ENCODE measurements around the gene AIMP1. TPM values are rescaled to one million over a fixed set of nuclear protein-coding genes. Genes with fewer than 3 reads are reported as not detected.
"Not testable (repeated sequence)": the region's sequence is repeated elsewhere in the genome, so short reads cannot be mapped to it uniquely, and the experiment has no call there.

AIMP1 gene
- total RNA-seq, 1 experiment from 2014 or later = 52.5 TPM

- Mint-ChIP-seq H3K4me1 (no peaks in the 10 kb centered on the region), H3K27ac (no peak overlapping the region), H3K36me3 (no peaks in the 10 kb centered on the region), H3K27me3 (ENCODE audit: low read depth) (no peaks in the 10 kb centered on the region), H3K4me3 (no peak overlapping the region), H3K9me3 (peaks cover 9% of the 10 kb centered on the region; the same call in 1 of the 2 replicates)
- ATAC-seq = no peak
- no peak for DNase-seq (ENCODE audit: low spot score)
- no peak for TF ChIP-seq NFYB (CRISPR knock-in tag; conservative IDR thresholded peaks at IDR 0.05; ENCODE audit: low read depth)
- TF ChIP-seq ARID4B (CRISPR knock-in tag; IDR thresholded peaks at IDR 0.05; ENCODE audit: borderline replicate concordance) = no peak
- no peak for TF ChIP-seq HMGA2 (CRISPR knock-in tag; IDR thresholded peaks at IDR 0.05)
- TF ChIP-seq CREB1 (CRISPR knock-in tag; IDR thresholded peaks at IDR 0.05) = no peak
- TF ChIP-seq ZNF121 (CRISPR knock-in tag; IDR thresholded peaks at IDR 0.05) = no peak
- no peak for TF ChIP-seq GRHL2 (CRISPR knock-in tag; IDR thresholded peaks at IDR 0.05; ENCODE audit: insufficient replicate concordance, severe bottlenecking)
- TF ChIP-seq OVOL2 (CRISPR knock-in tag; IDR thresholded peaks at IDR 0.05; ENCODE audit: borderline replicate concordance) = no peak
- POLR2A ChIA-PET = no interaction called here
- CTCF ChIA-PET = interaction anchor here (0.6 kb wide), 1 partner anchor 691 kb away, joined by 7 read pairs; no protein-coding TSS in a partner anchor
Measured at GRCh38 chr4:106385853-106386393, 69.6 kb downstream of the AIMP1 start.

GRCh38 chr4:106395582-106395981 is 79.2 kb downstream of the AIMP1 start:
- no peak for DNase-seq (ENCODE audit: low spot score)
- POLR2A ChIA-PET = no interaction called here
- H3K4me1 Mint-ChIP-seq = no peaks in the 10 kb centered on the region; the same call in 1 of the 2 replicates
- no peaks in the 10 kb centered on the region for H3K27me3 Mint-ChIP-seq (ENCODE audit: low read depth)
- H3K27ac Mint-ChIP-seq = no peak overlapping the region
- no peak for ATAC-seq
- H3K9me3 Mint-ChIP-seq = peaks cover 44% of the 10 kb centered on the region
- TF ChIP-seq KAT7 (CRISPR knock-in tag; IDR thresholded peaks at IDR 0.05; ENCODE audit: borderline replicate concordance) = no peak
- peaks cover 26% of the 10 kb centered on the region for H3K36me3 Mint-ChIP-seq
- CTCF ChIA-PET = no interaction called here
- no peak overlapping the region for H3K4me3 Mint-ChIP-seq

- DNase-seq (ENCODE audit: low spot score); H3K27me3 Mint-ChIP-seq (ENCODE audit: low read depth); H3K27ac Mint-ChIP-seq; H3K4me1 Mint-ChIP-seq; H3K4me3 Mint-ChIP-seq; POLR2A ChIA-PET; ATAC-seq; CTCF ChIA-PET: not testable (repeated sequence)
- Mint-ChIP-seq H3K36me3 (peaks cover 28% of the 10 kb centered on the region), H3K9me3 (peaks cover 49% of the 10 kb centered on the region)
Measured at GRCh38 chr4:106398898-106399297, 82.5 kb downstream of the AIMP1 start.

Other genes starting within 250 kb of the AIMP1 start
- 26.3 to 30.5 TPM (median 28.6 TPM) in 3 replicates for gene TBCK, start 341 bp upstream of the AIMP1 start, total RNA-seq (2021)
- gene GIMD1, start 52.2 kb downstream of the AIMP1 start, total RNA-seq (2021) = not detected in 3 replicates